ENCODE measurements around the gene CNP.

- TF ChIP-seq POLR2A (IDR thresholded peaks at IDR 0.05; ENCODE audit: low read depth, low read length): no peak
- no peak for TF ChIP-seq POLR2AphosphoS5 (IDR thresholded peaks at IDR 0.05; ENCODE audit: low read depth, low read length)
- TF ChIP-seq TAF1 (IDR thresholded peaks at IDR 0.05; ENCODE audit: borderline replicate concordance, low read depth, low read length): no peak
Observed at GRCh38 chr17:42001729-42002128, 35.1 kb downstream of the CNP start.

Data from GM12892 (cell line).